Caco-2 (cell line): ENCODE results near the gene CHSY1. TPM values are rescaled to one million over a fixed set of nuclear protein-coding genes. Genes with fewer than 3 reads are reported as not detected.

ENCODE experiments used
- BruUV-seq: library from RNA; stranded (reverse); fragments of 400-500 nt; replicated peaks from 2 replicates; lab custom pipeline; 2021; lab: Mats Ljungman, UMichigan
- CTCF ChIA-PET: fragments of 300-600 bp; sonication (Branson Sonifier 250); formaldehyde crosslinking; loops from one replicate; lab custom pipeline; 2022; ENCODE audit warnings: antibody characterized with exemption; lab: Charles Lee
- POLR2A ChIA-PET: fragments of 300-600 bp; sonication (Branson Sonifier 250); formaldehyde crosslinking; loops from one replicate; lab custom pipeline; 2022; ENCODE audit warnings: antibody characterized with exemption; lab: Charles Lee
- DNase-seq, 2 experiments: peaks; one replicate each; pipeline versions ENCODE4 v3.0.0 to v3.0.0-alpha.2; 2020 to 2022
- H3K27me3 ChIP-seq: replicated peaks from 2 replicates; pipeline ENCODE4 v1.6.0; 2011; ENCODE audit warnings: low read length; ENCODE audit not compliant: control insufficient read depth, insufficient read depth
- H3K36me3 ChIP-seq: 2 replicates; pipeline ENCODE4 v1.5.1; 2011; ENCODE audit warnings: low read length; ENCODE audit not compliant: control insufficient read depth, insufficient read depth
- H3K4me1 ChIP-seq: fragments of 250-450 bp; sonication (Bioruptor Pico); 2 replicates; pipeline ENCODE4 v1.5.1; 2020; ENCODE audit warnings: mild to moderate bottlenecking
- H3K4me3 ChIP-seq: 2 replicates; pipeline ENCODE4 v1.5.1; 2011; ENCODE audit warnings: low read depth, mild to moderate bottlenecking, control low read depth, low read length
- H3K9me3 ChIP-seq: fragments of 250-450 bp; sonication (Bioruptor Pico); 2 replicates; pipeline ENCODE4 v1.5.1; 2020; ENCODE audit warnings: mild to moderate bottlenecking, moderate library complexity
- H3K27ac Mint-ChIP-seq: one replicate; pipeline ENCODE4 v1.8.0; 2022; ENCODE audit warnings: mixed read lengths; ENCODE audit not compliant: unreplicated experiment
- H3K27me3 Mint-ChIP-seq: one replicate; pipeline ENCODE4 v1.8.0; 2022; ENCODE audit warnings: mixed read lengths; ENCODE audit not compliant: insufficient read depth, unreplicated experiment
- H3K36me3 Mint-ChIP-seq: one replicate; pipeline ENCODE4 v1.8.0; 2022; ENCODE audit warnings: mild to moderate bottlenecking, mixed read lengths; ENCODE audit not compliant: insufficient read depth, unreplicated experiment
- H3K4me1 Mint-ChIP-seq: one replicate; pipeline ENCODE4 v1.8.0; 2022; ENCODE audit warnings: low read depth, mixed read lengths; ENCODE audit not compliant: unreplicated experiment
- H3K4me3 Mint-ChIP-seq: one replicate; pipeline ENCODE4 v1.8.0; 2022; ENCODE audit warnings: mild to moderate bottlenecking, moderate library complexity, mixed read lengths; ENCODE audit not compliant: unreplicated experiment
- H3K9me3 Mint-ChIP-seq: one replicate; pipeline ENCODE4 v1.8.0; 2022; ENCODE audit warnings: mixed read lengths; ENCODE audit not compliant: unreplicated experiment
- CTCF ChIP-seq, 2 experiments: fragments of 200-600 bp in 1 of 2; IDR thresholded peaks; 1 replicate in 1 of 2; 2 replicates in 1 of 2; pipeline versions ENCODE4 v1.5.1 to v1.8.0; 2011 to 2022; ENCODE audit warnings: antibody characterized with exemption in 1 of 2, control low read depth in 1 of 2, inconsistent platforms in 1 of 2, low read depth in 1 of 2, low read length in 1 of 2, mild to moderate bottlenecking in 1 of 2, moderate library complexity in 1 of 2; ENCODE audit not compliant: insufficient read depth in 1 of 2, severe bottlenecking in 1 of 2, unreplicated experiment in 1 of 2
- intact Hi-C: fragments of 100-400 bp; cut with micrococcal nuclease; formaldehyde crosslinking; loops from one replicate; pipeline ENCODE4 v1.10.0; 2022; ENCODE audit not compliant: unreplicated experiment
- total RNA-seq: library from RNA; stranded (reverse); gene quantifications from 2 replicates; pipeline ENCODE4 v1.2.3, GENCODE V29; 2022

The CHSY1 gene
- total RNA-seq, 1 experiment from 2014 or later, result 18.7 TPM

- H3K4me1 ChIP-seq, result no peaks in the 10 kb centered on the region
- Mint-ChIP-seq H3K36me3 (peaks cover 1% of the 10 kb centered on the region), H3K9me3 (no peaks in the 10 kb centered on the region), H3K27me3 (no peaks in the 10 kb centered on the region), H3K4me3 (no peak overlapping the region), H3K4me1 (no peaks in the 10 kb centered on the region), H3K27ac (no peak overlapping the region)
- CTCF ChIA-PET, result no interaction called here
- intact Hi-C loops, result no loop called here
- H3K27me3 ChIP-seq, result no peaks in the 10 kb centered on the region
- no peak for DNase-seq
- POLR2A ChIA-PET, result no interaction called here
- no peak for TF ChIP-seq CTCF (IDR thresholded peaks at IDR 0.05; ENCODE audit: insufficient read depth in 1 of 2, low read depth in 1 of 2, low read length in 1 of 2, severe bottlenecking in 1 of 2, unreplicated experiment in 1 of 2)
- BruUV-seq, result no TSS peak
- H3K9me3 ChIP-seq, result no peaks in the 10 kb centered on the region
- H3K4me3 ChIP-seq, result no peak overlapping the region
- H3K36me3 ChIP-seq, result no peaks in the 10 kb centered on the region
Measured at GRCh38 chr15:101194546-101195125, 57.2 kb downstream of the CHSY1 start.

GRCh38 chr15:101193806-101194545, 57.9 kb downstream of the CHSY1 start:
- H3K27me3 ChIP-seq, result no peaks in the 10 kb centered on the region
- no peaks in the 10 kb centered on the region for H3K36me3 ChIP-seq
- no peak overlapping the region for H3K4me3 ChIP-seq
- no peaks in the 10 kb centered on the region for H3K4me1 ChIP-seq
- ChIA-PET POLR2A (no interaction called here), CTCF (interaction anchor here (0.6 kb wide), 1 partner anchor 41 kb away, joined by 4 read pairs; no protein-coding TSS in a partner anchor)
- no peak for TF ChIP-seq CTCF (IDR thresholded peaks at IDR 0.05; ENCODE audit: insufficient read depth in 1 of 2, low read depth in 1 of 2, low read length in 1 of 2, severe bottlenecking in 1 of 2, unreplicated experiment in 1 of 2)
- Mint-ChIP-seq H3K4me3 (no peak overlapping the region), H3K4me1 (peaks cover 2% of the 10 kb centered on the region), H3K9me3 (no peaks in the 10 kb centered on the region), H3K27me3 (no peaks in the 10 kb centered on the region), H3K36me3 (no peaks in the 10 kb centered on the region), H3K27ac (no peak overlapping the region)
- no peak for DNase-seq
- no peaks in the 10 kb centered on the region for H3K9me3 ChIP-seq
- no TSS peak for BruUV-seq
- intact Hi-C loops, result no loop called here

- H3K27me3 Mint-ChIP-seq, result no peaks in the 10 kb centered on the region
- H3K36me3 ChIP-seq, result no peaks in the 10 kb centered on the region
- peaks cover 7% of the 10 kb centered on the region for H3K4me1 Mint-ChIP-seq
- no peaks in the 10 kb centered on the region for H3K9me3 Mint-ChIP-seq
- DNase-seq, result no peak
- intact Hi-C loops, result no loop called here
- H3K4me1 ChIP-seq, result no peaks in the 10 kb centered on the region
- no peak overlapping the region for H3K4me3 Mint-ChIP-seq
- ChIA-PET CTCF (interaction anchor here (0.6 kb wide), 1 partner anchor 40 kb away, joined by 4 read pairs; no protein-coding TSS in a partner anchor), POLR2A (no interaction called here)
- BruUV-seq, result no TSS peak
- H3K27me3 ChIP-seq, result no peaks in the 10 kb centered on the region
- no peak overlapping the region for H3K4me3 ChIP-seq
- H3K36me3 Mint-ChIP-seq, result no peaks in the 10 kb centered on the region
- H3K27ac Mint-ChIP-seq, result no peak overlapping the region
- no peaks in the 10 kb centered on the region for H3K9me3 ChIP-seq
- TF ChIP-seq CTCF (IDR thresholded peaks at IDR 0.05; ENCODE audit: insufficient read depth in 1 of 2, low read depth in 1 of 2, low read length in 1 of 2, severe bottlenecking in 1 of 2, unreplicated experiment in 1 of 2), result no peak
Measured at GRCh38 chr15:101193120-101193644, 58.7 kb downstream of the CHSY1 start.
